GM12878 (cell line): Measurements from ENCODE around the gene EFTUD2. TPM values are rescaled to one million over a fixed set of nuclear protein-coding genes. Genes with fewer than 3 reads are reported as not detected.

ENCODE experiments used
- ATF7 ChIP-seq: fragments of 450-650 bp; IDR thresholded peaks from 2 replicates; pipeline ENCODE4 v1.6.1; 2016; ENCODE audit warnings: low read depth, mild to moderate bottlenecking
- KAT2A ChIP-seq: conservative IDR thresholded peaks from 2 replicates; pipeline ENCODE4 v1.6.1; 2011; ENCODE audit warnings: low read depth, low read length; ENCODE audit not compliant: control insufficient read depth
- KDM1A ChIP-seq: fragments of 200-600 bp; sonication (generic); IDR thresholded peaks from 2 replicates; pipeline ENCODE4 v1.6.1; 2016; ENCODE audit warnings: borderline replicate concordance
- RBBP5 ChIP-seq: fragments of 200-600 bp; sonication (generic); conservative IDR thresholded peaks from 2 replicates; pipeline ENCODE4 v1.6.1; 2016
- TBL1XR1 ChIP-seq: IDR thresholded peaks from 2 replicates; pipeline ENCODE4 v1.6.1; 2012; ENCODE audit warnings: low read depth, low read length, improper control_type of control experiment
- polyA plus RNA-seq, 11 experiments: library from polyadenylated mRNA; depleted of rRNA in 4 of 11; unstranded in 6 of 11; stranded (reverse) in 5 of 11; fragments of >200 nt; fragmentation: Nextera tagmentation in 4 of 11; fragmentation: Illumina TruSeq in 1 of 11; extraction: Ambion mirVana in 4 of 11; extraction: Trizol in 1 of 11; gene quantifications; 1 replicate in 1 of 11; 2 replicates in 10 of 11; pipeline versions ENCODE4 v1.2.1 to v1.2.3, GENCODE V29; 2011 to 2016; ENCODE audit warnings: inconsistent platforms in 2 of 11, missing spikeins in 2 of 11, low read depth in 1 of 11
- total RNA-seq, 4 experiments: library from RNA; depleted of rRNA in 3 of 4; stranded (reverse); fragments of >200 nt in 3 of 4; fragmentation: Illumina TruSeq in 1 of 4; extraction: Trizol in 1 of 4; gene quantifications; 2 replicates each; pipeline versions ENCODE4 v1.2.1 to v1.2.3, GENCODE V29; 2013 to 2021
- TF ChIP-seq, protein P1 (sequence below): fragments of 450-650 bp; formaldehyde crosslinking; IDR thresholded peaks from 2 replicates; pipeline ENCODE4 v1.4.0; 2020; ENCODE audit warnings: mild to moderate bottlenecking, moderate library complexity
- TF ChIP-seq, protein P2 (sequence below): fragments of 450-650 bp; IDR thresholded peaks from 2 replicates; pipeline ENCODE4 v1.6.1; 2017; ENCODE audit warnings: antibody characterized with exemption, mild to moderate bottlenecking, moderate library complexity

EFTUD2 gene
- total and polyA plus RNA-seq, 10 of the 15 experiments (the other 5 are each of a cell fraction or from before 2014, with no cell fraction given): 33.0 to 198 (median 126) TPM

DNA sequence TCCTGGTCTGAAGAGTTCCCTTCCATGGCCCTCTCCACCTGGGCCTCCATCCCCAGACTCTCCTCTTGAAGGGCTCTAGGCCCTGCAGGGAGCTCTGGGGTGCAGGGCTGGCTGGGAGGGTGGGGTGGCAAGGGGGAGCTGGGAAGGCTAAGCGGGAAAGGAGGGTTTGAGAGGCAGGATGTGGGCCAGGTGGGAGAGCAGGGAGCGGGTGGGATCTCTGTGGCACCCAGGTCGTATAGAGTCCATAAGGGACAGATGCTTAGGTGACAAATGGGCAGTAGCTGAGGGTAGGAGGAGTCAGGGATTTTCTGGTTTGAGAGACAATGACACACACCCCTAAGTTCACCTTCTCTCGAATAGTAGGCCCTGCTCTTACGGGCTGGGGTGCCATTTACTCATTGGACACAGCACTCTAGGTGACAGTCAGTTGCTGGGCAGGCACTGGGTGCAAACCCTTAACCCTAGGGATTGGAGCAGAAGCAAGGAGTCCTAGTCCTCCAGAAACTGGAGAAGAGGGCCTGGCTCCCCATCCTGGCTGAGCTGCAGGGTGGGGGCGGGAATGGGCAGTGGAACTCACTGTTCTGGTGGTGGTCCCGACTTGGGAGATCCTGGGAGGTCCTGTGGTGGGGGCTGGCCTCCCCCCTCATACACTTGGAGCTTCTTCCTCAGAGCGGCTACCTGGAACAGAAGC lies 33.0 kb upstream of the EFTUD2 start (continued):
- TF ChIP-seq, protein P1, sequence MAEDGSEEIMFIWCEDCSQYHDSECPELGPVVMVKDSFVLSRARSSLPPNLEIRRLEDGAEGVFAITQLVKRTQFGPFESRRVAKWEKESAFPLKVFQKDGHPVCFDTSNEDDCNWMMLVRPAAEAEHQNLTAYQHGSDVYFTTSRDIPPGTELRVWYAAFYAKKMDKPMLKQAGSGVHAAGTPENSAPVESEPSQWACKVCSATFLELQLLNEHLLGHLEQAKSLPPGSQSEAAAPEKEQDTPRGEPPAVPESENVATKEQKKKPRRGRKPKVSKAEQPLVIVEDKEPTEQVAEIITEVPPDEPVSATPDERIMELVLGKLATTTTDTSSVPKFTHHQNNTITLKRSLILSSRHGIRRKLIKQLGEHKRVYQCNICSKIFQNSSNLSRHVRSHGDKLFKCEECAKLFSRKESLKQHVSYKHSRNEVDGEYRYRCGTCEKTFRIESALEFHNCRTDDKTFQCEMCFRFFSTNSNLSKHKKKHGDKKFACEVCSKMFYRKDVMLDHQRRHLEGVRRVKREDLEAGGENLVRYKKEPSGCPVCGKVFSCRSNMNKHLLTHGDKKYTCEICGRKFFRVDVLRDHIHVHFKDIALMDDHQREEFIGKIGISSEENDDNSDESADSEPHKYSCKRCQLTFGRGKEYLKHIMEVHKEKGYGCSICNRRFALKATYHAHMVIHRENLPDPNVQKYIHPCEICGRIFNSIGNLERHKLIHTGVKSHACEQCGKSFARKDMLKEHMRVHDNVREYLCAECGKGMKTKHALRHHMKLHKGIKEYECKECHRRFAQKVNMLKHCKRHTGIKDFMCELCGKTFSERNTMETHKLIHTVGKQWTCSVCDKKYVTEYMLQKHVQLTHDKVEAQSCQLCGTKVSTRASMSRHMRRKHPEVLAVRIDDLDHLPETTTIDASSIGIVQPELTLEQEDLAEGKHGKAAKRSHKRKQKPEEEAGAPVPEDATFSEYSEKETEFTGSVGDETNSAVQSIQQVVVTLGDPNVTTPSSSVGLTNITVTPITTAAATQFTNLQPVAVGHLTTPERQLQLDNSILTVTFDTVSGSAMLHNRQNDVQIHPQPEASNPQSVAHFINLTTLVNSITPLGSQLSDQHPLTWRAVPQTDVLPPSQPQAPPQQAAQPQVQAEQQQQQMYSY (CRISPR knock-in tag): no peak
- TF ChIP-seq ATF7 (no peak), RBBP5 (no peak), TBL1XR1 (no peak), KAT2A (no peak), KDM1A (no peak)
- TF ChIP-seq, protein P2, sequence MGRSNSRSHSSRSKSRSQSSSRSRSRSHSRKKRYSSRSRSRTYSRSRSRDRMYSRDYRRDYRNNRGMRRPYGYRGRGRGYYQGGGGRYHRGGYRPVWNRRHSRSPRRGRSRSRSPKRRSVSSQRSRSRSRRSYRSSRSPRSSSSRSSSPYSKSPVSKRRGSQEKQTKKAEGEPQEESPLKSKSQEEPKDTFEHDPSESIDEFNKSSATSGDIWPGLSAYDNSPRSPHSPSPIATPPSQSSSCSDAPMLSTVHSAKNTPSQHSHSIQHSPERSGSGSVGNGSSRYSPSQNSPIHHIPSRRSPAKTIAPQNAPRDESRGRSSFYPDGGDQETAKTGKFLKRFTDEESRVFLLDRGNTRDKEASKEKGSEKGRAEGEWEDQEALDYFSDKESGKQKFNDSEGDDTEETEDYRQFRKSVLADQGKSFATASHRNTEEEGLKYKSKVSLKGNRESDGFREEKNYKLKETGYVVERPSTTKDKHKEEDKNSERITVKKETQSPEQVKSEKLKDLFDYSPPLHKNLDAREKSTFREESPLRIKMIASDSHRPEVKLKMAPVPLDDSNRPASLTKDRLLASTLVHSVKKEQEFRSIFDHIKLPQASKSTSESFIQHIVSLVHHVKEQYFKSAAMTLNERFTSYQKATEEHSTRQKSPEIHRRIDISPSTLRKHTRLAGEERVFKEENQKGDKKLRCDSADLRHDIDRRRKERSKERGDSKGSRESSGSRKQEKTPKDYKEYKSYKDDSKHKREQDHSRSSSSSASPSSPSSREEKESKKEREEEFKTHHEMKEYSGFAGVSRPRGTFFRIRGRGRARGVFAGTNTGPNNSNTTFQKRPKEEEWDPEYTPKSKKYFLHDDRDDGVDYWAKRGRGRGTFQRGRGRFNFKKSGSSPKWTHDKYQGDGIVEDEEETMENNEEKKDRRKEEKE: no peak
